K562 (cell line): ENCODE measurements around the gene P2RX3.

Experiments used
- C11orf30 ChIP-seq: fragments of 450-650 bp; IDR thresholded peaks from 2 replicates; pipeline ENCODE4 v1.6.1; 2016; ENCODE audit warnings: low read depth, mild to moderate bottlenecking
- CEBPB ChIP-seq: fragments of 450-650 bp; IDR thresholded peaks from 2 replicates; pipeline ENCODE4 v1.6.1; 2016; ENCODE audit warnings: missing genetic modification characterization, missing compliant biosample characterization
- CTCF ChIP-seq, 3 experiments: IDR thresholded peaks in 2 of 3; conservative IDR thresholded peaks in 1 of 3; 2 replicates each; pipeline ENCODE4 v1.5.1; 2011 to 2012; ENCODE audit warnings: low read length in 3 of 3, mild to moderate bottlenecking in 3 of 3, control low read depth in 2 of 3, improper control_type of control experiment in 1 of 3, inconsistent platforms in 1 of 3, low read depth in 1 of 3, mixed read lengths in 1 of 3, moderate library complexity in 1 of 3; ENCODE audit not compliant: insufficient read depth in 2 of 3
- HLTF ChIP-seq: fragments of 450-650 bp; IDR thresholded peaks from 2 replicates; pipeline ENCODE4 v1.6.1; 2016
- KLF1 ChIP-seq: fragments of 450-650 bp; IDR thresholded peaks from 2 replicates; pipeline ENCODE4 v1.6.1; 2016; ENCODE audit warnings: missing genetic modification characterization, missing compliant biosample characterization
- MYC ChIP-seq, 2 experiments: fragments of 250-450 bp in 1 of 2; sonication (Bioruptor Pico) in 1 of 2; IDR thresholded peaks; 2 replicates each; pipeline versions ENCODE4 v1.5.1 to v1.6.1; 2012 to 2021; ENCODE audit warnings: low read depth in 2 of 2, borderline replicate concordance in 1 of 2, improper control_type of control experiment in 1 of 2, low read length in 1 of 2, mild to moderate bottlenecking in 1 of 2, moderate library complexity in 1 of 2
- PHF20 ChIP-seq: fragments of 450-650 bp; IDR thresholded peaks from 2 replicates; pipeline ENCODE4 v1.6.1; 2018; ENCODE audit not compliant: partially characterized antibody
- POLR2A ChIP-seq: fragments of 450-650 bp; conservative IDR thresholded peaks from 2 replicates; pipeline ENCODE4 v1.6.1; 2016
- ZBTB7A ChIP-seq: IDR thresholded peaks from 2 replicates; pipeline ENCODE4 v1.6.1; 2011; ENCODE audit warnings: low read depth, mild to moderate bottlenecking, low read length, moderate library complexity, borderline replicate concordance; ENCODE audit not compliant: control insufficient read depth
- ZNF12 ChIP-seq: sonication (generic); formaldehyde crosslinking; IDR thresholded peaks from 2 replicates; pipeline ENCODE4 v1.4.0; 2020; ENCODE audit warnings: mild to moderate bottlenecking, missing genetic modification reagents

GRCh38 chr11:57327721-57328120 is 10.4 kb upstream of the P2RX3 start:
- TF ChIP-seq HLTF, result no peak
- no peak for TF ChIP-seq ZBTB7A
- no peak for TF ChIP-seq CEBPB
- TF ChIP-seq C11orf30, result no peak
- TF ChIP-seq PHF20, result no peak
- TF ChIP-seq KLF1 (tag), result no peak
- TF ChIP-seq ZNF12 (CRISPR knock-in tag), result no peak
- no peak for TF ChIP-seq MYC (IDR thresholded peaks at IDR 0.05; ENCODE audit: low read depth, low read length)
- no peak for TF ChIP-seq MYC (CRISPR knock-in tag; IDR thresholded peaks at IDR 0.05; ENCODE audit: borderline replicate concordance, low read depth)
- TF ChIP-seq CTCF (IDR thresholded peaks at IDR 0.05 in 2 of 3, conservative IDR thresholded peaks at IDR 0.05 in 1 of 3; ENCODE audit: insufficient read depth in 2 of 3, low read depth in 1 of 3, low read length in 3 of 3), result no peak
- no peak for TF ChIP-seq POLR2A
